Astrocyte of the hippocampus (primary cell): ENCODE data around the gene TRAF3IP1.
"Not testable (repeated sequence)": the region's sequence is repeated elsewhere in the genome, so short reads cannot be mapped to it uniquely, and the experiment has no call there.

Experiments
- DNase-seq: peaks from one replicate; pipeline ENCODE4 v3.0.0; 2011; ENCODE audit warnings: low read depth, low spot score

Gene TRAF3IP1

DNA sequence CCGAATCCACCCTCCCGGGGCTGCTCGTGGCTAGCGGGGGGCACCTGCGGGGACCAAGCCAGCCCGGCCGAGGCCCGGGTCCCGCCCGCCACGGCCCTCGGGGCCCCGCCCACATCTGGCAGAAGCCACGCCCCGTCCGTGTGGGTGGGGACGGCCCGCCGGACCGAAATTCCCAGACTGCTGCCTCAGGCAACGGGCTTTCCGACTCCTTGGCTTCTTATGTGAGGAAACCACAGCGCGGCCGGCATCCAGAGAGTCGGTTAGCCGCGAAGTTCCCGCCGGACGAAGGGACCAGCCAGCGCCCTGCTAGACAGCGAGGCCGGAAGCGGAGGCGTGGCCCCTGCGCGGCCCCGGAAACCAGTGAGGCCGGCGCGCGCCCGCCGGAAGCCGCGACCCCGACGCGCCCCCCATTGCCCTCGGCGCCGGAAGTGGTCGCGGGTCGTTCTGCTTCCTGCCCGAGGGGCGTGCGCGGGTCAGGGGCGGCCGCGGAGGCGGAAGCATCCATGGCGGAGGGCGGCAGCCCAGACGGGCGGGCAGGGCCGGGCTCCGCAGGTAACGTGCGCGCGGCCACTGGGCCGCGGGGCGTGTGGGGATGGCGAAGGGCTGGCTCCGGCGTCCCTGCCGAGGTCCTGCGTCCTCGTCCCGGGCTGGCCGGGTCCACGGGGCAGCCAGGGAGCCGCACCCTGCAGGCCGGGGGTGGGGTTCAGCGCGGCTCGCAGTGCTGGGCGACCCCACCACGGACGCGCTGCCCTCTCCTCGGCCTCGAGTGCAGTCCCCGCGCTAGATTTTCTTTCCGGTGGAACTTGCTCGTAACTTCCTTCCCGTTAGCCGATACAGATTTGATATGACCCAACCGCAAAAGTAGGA is 106.5 kb downstream of the TRAF3IP1 start, which contains the start of gene ASB1:
ASB1 (plus strand) TSS at position 360 of the 867 bp plus-strand sequence; CDS start at position 504, 144 bp downstream.
- peak; percentile 94 for DNase-seq

DNA sequence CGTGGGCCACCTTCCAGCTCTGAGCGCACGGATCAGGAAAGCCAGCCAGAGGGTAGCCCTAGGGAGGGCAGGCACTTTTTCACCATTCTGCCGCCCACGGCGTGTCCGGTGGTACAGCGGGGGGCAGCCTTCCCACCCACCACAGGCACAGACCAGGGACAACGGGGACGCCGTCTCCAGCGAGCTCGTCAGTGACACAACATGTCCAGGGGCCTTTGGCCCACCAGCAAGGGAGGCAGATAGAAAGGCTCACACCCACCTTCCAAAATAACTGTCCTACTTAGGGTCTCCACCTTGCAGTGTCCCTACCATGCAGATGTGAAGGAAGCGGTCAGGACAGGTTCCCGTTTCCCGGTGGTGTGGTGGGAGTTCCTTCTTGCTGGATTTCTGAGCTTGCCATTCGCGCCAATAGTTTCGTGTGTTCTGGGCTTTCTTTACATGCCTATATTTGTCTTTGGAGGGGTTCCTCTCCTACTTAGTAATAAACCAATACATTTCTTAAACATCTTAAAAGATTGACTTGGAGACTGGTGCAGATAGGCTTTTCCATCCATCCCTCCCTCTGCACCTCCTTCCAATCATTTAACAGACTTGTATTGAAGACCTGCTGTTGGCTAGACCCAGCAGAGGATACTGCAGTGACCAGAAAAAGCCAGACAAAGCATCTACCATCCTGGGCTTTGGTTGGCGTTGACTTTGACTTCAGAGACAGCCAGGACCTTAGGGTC is 107.3 kb downstream of the TRAF3IP1 start:
- DNase-seq, result no peak

DNA sequence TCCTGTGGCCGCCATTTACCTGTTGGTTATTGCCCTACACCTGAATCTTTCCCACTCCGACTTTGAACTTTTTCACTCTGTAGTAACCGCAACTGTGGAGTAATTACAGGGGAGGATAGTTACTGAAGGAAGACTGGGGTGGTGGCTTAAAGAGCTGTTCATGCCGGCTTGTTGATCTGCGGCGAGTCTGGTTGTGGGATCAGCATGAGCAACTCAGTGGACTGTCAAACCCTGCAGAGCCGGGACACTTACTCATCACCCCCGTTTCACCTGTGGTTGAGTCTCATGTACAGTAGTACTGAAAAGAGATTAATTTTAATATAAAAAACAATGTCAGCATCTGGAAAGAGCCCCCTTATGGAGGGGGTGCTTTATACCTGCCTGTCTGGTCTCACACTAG is 108.5 kb downstream of the TRAF3IP1 start:
- DNase-seq, result no peak

GRCh38 chr2:238430781-238431180 is 110.5 kb downstream of the TRAF3IP1 start:
- DNase-seq, result no peak

DNA sequence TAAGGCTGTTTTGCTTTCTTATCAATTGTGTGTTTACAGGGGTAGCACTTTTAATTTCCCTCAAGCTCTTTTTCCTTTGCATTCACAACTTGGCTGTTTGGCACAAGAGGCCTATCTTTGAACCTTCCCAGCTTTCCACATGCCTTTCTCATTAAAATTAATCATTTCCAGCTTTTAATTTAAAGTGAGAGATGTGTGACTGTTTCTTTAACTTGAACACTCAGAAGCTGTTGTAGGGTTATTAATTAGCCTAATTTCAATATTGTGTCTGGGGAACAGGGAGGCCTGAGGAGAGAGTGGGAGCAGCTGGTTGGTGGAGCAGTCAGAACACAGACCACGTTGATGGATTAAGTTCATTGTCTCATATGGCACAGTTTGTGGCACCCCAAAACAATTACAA is 111.1 kb downstream of the TRAF3IP1 start:
- no peak for DNase-seq

DNA sequence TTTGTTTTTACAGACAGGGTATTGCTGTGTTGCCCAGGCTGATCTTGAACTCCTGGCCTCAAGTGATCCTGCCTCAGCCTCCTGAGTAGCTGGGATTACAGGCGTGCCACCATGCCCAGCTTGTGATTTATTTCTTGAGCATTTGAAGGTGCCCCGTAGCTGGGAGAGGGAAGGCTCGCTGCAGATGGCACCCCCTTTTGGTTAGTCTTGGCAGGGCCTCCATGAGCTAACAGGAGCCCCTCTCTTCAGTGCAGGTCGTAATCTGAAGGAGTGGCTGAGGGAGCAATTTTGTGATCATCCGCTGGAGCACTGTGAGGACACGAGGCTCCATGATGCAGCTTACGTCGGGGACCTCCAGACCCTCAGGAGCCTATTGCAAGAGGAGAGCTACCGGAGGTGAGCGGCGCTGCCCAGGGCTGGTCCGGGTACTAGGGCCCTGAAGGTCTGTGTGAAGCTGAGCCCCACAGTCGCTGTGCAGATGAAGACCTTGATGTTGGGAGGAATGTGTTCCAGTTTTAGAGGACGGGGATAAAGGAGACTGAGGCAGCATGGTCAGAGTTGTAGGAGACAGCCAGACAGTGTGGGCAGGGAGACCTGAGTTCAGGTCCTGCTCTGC is 113.1 kb downstream of the TRAF3IP1 start:
- no peak for DNase-seq

DNA sequence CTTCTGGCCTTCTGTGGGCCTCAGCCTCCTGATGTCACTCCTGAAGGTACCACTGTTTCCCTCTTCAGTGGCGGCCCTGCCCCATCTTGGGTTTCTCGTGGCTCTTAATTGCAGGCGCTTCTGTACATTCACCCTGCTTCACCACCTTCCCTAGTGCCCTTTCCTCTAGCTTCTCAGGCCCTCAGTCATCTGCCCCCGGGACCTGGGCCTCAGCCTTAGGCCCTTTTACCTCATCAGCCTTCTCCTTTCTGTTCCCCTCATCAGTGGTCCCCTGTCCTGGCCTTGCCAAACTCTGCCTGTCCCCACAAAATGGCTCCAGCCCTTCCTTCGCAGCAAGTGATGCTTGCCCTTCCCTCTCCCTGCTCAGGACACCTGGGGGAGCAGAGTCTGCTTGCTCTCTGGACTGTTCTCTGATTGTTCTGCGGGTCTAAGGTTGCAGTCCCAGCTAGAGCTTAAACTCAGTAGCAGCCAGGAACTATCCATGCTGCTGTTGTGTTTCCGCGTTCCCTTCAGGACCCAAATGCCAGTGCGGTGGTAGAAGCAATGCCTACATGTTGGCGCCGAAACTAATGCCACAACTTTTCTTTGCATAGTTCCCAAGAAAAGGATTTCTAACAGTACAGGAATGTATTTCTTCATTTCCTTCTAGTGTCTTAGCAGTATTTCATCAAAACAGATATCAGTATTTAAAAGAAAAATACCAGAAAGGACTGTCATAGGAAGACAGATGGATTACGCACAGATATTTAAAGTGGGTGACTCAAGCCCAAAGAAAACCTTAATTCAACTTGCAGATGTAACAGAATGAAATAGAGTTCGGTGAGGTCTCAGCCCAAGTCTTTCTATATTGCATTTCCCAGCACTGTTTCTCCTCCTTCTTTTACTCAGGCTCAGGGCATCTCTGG is 113.9 kb downstream of the TRAF3IP1 start:
- DNase-seq, result peak; percentile 62

GRCh38 chr2:238434846-238435751 is 114.8 kb downstream of the TRAF3IP1 start:
- no peak for DNase-seq

DNA sequence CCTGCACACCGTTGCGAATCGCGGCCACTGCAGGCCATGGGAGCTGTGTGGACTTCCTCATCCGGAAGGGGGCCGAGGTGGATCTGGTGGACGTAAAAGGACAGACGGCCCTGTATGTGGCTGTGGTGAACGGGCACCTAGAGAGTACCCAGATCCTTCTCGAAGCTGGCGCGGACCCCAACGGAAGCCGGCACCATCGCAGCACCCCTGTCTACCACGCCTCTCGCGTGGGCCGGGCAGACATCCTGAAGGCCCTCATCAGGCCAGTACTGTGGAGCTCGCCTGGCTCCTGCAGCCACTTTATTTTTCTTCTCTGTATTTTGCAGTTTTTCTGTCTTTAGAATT is 115.4 kb downstream of the TRAF3IP1 start:
- DNase-seq, result no peak

DNA sequence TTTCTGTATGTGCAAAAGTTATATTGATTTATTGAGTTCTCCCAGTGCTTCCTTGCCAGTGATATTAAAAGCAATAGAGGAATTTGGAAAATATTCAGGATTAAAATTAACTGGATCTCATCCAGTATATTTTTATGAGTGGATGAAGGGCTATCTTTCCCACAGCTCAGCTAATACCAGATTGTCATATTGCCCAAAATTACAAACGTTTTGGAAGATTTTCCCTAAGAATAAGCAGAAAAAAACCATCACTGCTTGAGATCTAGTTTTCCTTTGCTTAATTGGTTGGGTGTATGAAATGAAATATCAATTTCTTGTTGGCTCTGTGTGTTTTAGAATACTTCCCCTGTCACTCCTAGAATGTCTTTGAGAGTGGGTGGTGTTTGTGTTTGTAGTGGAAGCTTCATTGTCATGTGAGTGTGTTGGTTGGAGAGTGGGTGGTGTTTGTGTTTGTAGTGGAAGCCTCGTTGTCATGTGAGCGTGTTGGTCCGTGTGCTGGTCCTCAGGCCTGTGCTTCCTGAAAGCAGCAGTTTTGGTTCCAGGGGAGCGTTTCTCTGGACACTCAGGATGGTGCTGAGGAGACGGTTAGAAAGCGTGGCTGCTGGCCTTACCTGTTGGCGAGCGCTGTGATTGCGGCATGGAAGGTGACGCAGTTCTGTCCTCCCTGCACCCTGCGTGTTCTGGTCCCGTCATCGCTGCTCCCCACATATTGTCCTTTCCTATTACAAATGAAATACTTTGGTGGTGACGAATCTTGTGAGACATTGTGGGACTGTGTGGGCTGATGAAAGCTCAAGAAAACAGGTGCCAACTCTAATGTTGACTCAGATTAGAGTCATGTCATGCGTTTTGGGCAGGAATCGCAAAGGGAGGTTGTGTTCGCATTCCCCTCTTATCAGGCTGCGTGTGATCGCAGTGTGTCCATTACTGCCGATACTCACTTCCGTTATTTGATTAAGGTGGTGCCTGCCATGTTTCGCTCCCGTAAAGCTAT is 118.8 kb downstream of the TRAF3IP1 start:
- peak; percentile 96 for DNase-seq

DNA sequence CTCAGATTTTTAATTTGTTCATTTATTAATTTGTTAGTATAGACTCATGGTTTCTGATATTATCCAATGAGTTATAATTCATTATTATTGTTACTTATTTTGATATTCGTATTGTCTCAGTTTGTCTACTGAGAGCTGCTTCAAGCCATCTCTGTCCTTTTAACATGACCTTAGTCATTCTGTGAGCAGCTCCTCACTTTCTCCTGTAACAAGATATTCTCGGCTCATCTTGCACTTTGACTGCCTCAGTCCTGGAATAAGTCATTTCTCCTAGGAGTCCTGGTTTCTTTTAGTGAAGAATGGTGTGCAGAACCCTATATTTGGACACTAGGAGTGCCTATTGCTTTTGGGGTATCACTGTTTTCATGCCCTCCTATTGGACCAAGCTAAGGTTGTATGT is 119.6 kb downstream of the TRAF3IP1 start:
- no peak for DNase-seq

GRCh38 chr2:238440331-238440730 is 120.0 kb downstream of the TRAF3IP1 start:
- no peak for DNase-seq

- DNase-seq, result no peak
Observed at GRCh38 chr2:238440767-238441166, 120.4 kb downstream of the TRAF3IP1 start.

DNA sequence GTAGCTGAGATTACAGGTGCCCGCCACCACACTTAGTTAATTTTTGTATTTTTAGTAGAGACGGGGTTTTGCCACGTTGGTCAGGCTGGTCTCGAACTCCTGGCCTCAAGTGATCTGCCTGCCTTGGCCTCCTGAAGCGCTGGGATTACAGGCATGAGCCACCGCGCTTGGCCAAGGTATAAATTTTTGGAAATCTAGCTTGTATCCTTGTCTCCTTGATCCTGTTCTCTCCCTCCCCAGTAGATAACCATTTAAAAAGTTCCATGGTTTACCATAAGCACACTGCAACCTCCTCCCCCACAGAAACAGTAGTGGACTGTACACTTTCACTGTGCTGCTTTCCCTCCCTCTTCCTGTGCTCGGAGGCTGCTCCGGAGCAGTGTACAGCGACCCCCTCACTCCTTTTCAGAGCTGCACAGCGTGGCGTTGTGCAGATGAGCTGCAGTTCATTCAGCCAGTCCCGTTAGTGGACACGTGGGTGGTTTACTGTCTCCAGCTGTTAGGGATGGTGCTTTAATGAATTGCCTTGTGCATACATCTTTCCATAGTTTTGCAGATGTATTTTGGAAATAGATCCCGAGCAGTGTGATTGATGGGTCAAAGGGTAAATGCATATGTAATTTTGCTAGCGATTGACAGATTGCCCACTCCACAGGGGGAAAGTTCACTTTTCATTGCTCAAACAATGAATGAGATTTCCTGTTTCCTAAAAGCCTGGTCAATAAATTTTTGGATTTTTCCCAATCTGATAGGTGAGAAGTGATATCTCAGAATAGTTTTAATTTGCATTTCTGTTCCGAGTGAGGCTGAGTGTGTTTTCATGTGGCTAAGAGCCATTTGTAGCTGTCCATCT is 121.2 kb downstream of the TRAF3IP1 start:
- no peak for DNase-seq

GRCh38 chr2:238442257-238442656 is 121.9 kb downstream of the TRAF3IP1 start:
- not testable (repeated sequence) for DNase-seq

DNA sequence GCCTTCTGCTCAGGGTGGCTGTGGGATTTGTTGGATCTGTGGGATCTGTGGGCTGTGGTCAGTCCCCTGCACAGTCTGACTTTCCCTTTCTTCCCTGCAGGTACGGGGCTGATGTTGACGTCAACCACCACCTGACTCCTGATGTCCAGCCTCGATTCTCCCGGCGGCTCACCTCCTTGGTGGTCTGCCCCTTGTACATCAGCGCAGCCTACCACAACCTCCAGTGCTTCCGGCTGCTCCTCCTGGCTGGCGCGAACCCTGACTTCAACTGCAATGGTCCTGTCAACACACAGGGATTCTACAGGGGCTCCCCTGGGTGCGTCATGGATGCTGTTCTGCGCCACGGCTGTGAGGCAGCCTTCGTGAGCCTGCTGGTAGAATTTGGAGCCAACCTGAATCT is 123.9 kb downstream of the TRAF3IP1 start:
- DNase-seq, result no peak

- no peak for DNase-seq
Observed at GRCh38 chr2:238445409-238446190, 125.3 kb downstream of the TRAF3IP1 start.
